OCI-LY1 (cell line): ENCODE results near the gene STK39.

ENCODE experiments used
- EZH2 ChIP-seq: fragments of 200-600 bp; sonication (generic), shearing (Covaris generic); IDR thresholded peaks from 2 replicates; pipeline ENCODE4 v1.8.0; 2017; ENCODE audit warnings: borderline replicate concordance, mixed run types, mild to moderate bottlenecking, antibody characterized with exemption, low read length, moderate library complexity, mixed read lengths
- TF ChIP-seq, protein P1 (sequence below): fragments of 200-600 bp; sonication (generic), shearing (Covaris generic); IDR thresholded peaks from 2 replicates; pipeline ENCODE4 v1.5.1; 2017; ENCODE audit warnings: mild to moderate bottlenecking, antibody characterized with exemption, low read length, moderate library complexity, mixed read lengths

DNA sequence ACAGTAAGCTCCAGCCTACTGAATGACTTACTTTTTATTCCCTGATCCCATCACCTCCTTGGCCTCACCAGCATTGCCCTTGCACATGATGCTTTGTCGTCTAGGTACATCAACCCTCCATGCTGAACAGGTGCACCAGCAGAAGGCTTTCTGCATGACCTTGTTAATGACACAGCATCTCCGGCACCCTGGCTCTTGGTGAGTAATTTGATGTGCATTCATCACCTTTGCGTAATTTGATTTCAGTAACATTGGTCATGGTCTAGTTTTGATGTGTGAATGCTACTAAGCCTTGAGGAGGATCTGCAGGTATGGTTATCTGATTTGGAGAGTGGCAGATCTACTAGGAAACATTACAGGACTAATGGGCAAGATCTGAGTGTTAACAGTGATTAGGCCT, 103.6 kb downstream of the STK39 start:
- TF ChIP-seq, protein P1, sequence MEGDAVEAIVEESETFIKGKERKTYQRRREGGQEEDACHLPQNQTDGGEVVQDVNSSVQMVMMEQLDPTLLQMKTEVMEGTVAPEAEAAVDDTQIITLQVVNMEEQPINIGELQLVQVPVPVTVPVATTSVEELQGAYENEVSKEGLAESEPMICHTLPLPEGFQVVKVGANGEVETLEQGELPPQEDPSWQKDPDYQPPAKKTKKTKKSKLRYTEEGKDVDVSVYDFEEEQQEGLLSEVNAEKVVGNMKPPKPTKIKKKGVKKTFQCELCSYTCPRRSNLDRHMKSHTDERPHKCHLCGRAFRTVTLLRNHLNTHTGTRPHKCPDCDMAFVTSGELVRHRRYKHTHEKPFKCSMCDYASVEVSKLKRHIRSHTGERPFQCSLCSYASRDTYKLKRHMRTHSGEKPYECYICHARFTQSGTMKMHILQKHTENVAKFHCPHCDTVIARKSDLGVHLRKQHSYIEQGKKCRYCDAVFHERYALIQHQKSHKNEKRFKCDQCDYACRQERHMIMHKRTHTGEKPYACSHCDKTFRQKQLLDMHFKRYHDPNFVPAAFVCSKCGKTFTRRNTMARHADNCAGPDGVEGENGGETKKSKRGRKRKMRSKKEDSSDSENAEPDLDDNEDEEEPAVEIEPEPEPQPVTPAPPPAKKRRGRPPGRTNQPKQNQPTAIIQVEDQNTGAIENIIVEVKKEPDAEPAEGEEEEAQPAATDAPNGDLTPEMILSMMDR = no peak
- no peak for TF ChIP-seq EZH2
